DMS114 treated with DMSO at 0.1 percent for 48 hours (cell line): Measurements from ENCODE around the gene PRR7.

Experiments
- DNase-seq: peaks from one replicate; lab custom pipeline; 2025; ENCODE audit not compliant: unreplicated experiment; lab: John Stamatoyannopoulos, UW

The PRR7 gene

GRCh38 chr5:177467436-177467835 is 20.8 kb downstream of the PRR7 start:
- DNase-seq = no peak

- DNase-seq = no peak
Observed at GRCh38 chr5:177468329-177468684, 21.7 kb downstream of the PRR7 start.

- DNase-seq = no peak
Observed at GRCh38 chr5:177468685-177469628, 22.3 kb downstream of the PRR7 start.

- DNase-seq = no peak
Observed at GRCh38 chr5:177469750-177470525, 23.3 kb downstream of the PRR7 start.

- no peak for DNase-seq
Observed at GRCh38 chr5:177470759-177471536, 24.3 kb downstream of the PRR7 start.

GRCh38 chr5:177471610-177472356 is 25.2 kb downstream of the PRR7 start:
- DNase-seq = no peak

GRCh38 chr5:177472460-177473442 is 26.1 kb downstream of the PRR7 start:
- no peak for DNase-seq

- DNase-seq = no peak
Observed at GRCh38 chr5:177473443-177474001, 26.9 kb downstream of the PRR7 start, which contains the start of gene DBN1. Gene DBN1, minus strand, starts transcription at chr5:177473634. Its CDS starts 113 bp downstream, at chr5:177473521.

- no peak for DNase-seq
Observed at GRCh38 chr5:177474002-177474476, 27.4 kb downstream of the PRR7 start.

GRCh38 chr5:177474846-177475562 is 28.4 kb downstream of the PRR7 start:
- no peak for DNase-seq

- no peak for DNase-seq
Observed at GRCh38 chr5:177475563-177476427, 29.2 kb downstream of the PRR7 start.

- no peak for DNase-seq
Observed at GRCh38 chr5:177476531-177477233, 30.1 kb downstream of the PRR7 start.

- DNase-seq = no peak
Observed at GRCh38 chr5:177477701-177478477, 31.3 kb downstream of the PRR7 start.

GRCh38 chr5:177478711-177479646 is 32.4 kb downstream of the PRR7 start:
- no peak for DNase-seq

GRCh38 chr5:177479774-177480173 is 33.2 kb downstream of the PRR7 start:
- no peak for DNase-seq
